Measurements from ENCODE around the gene ALKBH5.

GRCh38 chr17:18194394-18194793 is 10.8 kb downstream of the ALKBH5 start:
- TF ChIP-seq CTCF (conservative IDR thresholded peaks at IDR 0.05 in 1 of 2, IDR thresholded peaks at IDR 0.05 in 1 of 2; ENCODE audit: extremely low read depth in 1 of 2, insufficient read depth in 1 of 2, low read depth in 1 of 2, low read length in 2 of 2) (no peak), EZH2 (IDR thresholded peaks at IDR 0.05; ENCODE audit: borderline replicate concordance, low read length) (no peak)

Measured in mammary epithelial cell (primary cell).